HG02798 (cell line): ENCODE results near the gene RNF5.
A peak's percentile ranks its signal among the peaks of the same experiment; 100 is the strongest.

Source experiments
- ATAC-seq: cut with Tn5 transposase; IDR thresholded peaks from one replicate; pipeline ENCODE4 v1.9.1; 2021; ENCODE audit warnings: mild to moderate bottlenecking; ENCODE audit not compliant: unreplicated experiment, poor library complexity

The RNF5 gene

GRCh38 chr6:32151863-32152768 is 26.1 kb upstream of the RNF5 start, which contains the start of gene PRRT1:
TSS of gene PRRT1 (minus strand) at chr6:32151939. CDS start at chr6:32151827, 112 bp downstream.
- ATAC-seq, result no peak

DNA sequence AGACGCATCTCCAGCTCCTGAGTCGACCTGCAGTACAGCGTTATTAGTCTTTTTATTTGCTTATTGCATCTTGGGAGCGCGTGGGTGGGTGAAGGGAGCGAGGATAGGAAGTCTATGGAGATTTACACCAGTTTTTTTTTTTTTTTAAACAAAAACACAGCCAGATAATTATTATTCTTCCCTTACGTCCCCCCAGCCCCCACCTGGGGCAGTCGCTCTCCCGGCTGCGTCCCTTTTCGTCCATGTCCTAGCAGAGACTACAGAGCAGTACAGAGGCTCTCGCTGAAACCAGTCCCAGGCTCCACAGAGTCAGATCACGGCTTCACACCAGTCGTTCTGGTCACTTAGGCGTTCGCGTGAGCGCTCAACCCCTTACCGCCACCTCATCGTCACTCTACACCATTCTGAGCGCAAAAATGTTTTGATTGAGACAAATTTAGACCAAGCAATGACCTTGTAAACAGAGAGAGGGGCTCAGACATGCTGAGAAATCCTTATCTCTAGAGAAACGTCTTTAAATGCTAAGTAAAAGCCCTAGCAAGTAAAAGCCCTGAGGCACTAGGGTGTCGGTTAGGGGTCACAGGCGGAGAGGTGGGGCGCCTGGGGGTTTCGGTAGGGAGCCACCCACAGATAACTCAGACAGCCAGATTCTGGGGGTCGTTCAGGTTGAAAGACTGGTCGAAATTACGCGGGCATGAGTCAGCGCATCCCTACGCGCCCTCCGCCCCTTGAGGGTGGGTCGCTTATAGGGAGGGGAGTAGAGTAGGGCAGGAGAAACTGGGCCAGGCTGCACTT is 25.2 kb upstream of the RNF5 start:
- ATAC-seq, result no peak

GRCh38 chr6:32153564-32154513 is 24.4 kb upstream of the RNF5 start, which contains the start of gene PPT2:
TSS of gene PPT2 (plus strand) at chr6:32154141. CDS start at chr6:32154595, 454 bp downstream.
- no peak for ATAC-seq

DNA sequence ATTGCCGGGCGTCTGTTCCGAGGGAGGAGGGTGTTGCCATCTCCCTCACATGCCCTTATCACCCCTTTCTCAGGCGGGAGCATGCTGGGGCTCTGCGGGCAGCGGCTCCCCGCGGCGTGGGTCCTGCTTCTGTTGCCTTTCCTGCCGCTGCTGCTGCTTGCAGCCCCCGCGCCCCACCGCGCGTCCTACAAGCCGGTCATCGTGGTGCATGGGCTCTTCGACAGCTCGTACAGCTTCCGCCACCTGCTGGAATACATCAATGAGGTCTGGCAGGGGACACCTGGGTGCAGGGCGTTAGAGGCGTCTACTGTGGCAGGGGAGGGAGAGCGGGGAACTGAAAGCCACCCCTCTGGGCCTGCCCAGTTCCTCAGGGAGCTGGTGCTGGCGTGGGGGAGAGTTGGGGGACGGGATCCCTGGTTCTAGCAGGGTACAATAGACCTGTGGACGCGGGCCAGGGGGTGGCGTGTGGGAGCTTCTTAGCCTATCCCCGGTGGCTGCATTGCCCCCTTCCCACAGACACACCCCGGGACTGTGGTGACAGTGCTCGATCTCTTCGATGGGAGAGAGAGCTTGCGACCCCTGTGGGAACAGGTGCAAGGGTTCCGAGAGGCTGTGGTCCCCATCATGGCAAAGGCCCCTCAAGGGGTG is 23.6 kb upstream of the RNF5 start:
- ATAC-seq, result peak; percentile 52

- ATAC-seq, result no peak
Measured at GRCh38 chr6:32156891-32157290, 21.3 kb upstream of the RNF5 start.

- no peak for ATAC-seq
Measured at GRCh38 chr6:32158052-32158451, 20.2 kb upstream of the RNF5 start.

- ATAC-seq, result no peak
Measured at GRCh38 chr6:32163559-32164258, 14.5 kb upstream of the RNF5 start.

- ATAC-seq, result no peak
Measured at GRCh38 chr6:32164295-32164694, 13.9 kb upstream of the RNF5 start, which contains the start of gene EGFL8. TSS of gene EGFL8 (plus strand) at chr6:32164595. CDS start at chr6:32166166, 1,571 bp downstream.

DNA sequence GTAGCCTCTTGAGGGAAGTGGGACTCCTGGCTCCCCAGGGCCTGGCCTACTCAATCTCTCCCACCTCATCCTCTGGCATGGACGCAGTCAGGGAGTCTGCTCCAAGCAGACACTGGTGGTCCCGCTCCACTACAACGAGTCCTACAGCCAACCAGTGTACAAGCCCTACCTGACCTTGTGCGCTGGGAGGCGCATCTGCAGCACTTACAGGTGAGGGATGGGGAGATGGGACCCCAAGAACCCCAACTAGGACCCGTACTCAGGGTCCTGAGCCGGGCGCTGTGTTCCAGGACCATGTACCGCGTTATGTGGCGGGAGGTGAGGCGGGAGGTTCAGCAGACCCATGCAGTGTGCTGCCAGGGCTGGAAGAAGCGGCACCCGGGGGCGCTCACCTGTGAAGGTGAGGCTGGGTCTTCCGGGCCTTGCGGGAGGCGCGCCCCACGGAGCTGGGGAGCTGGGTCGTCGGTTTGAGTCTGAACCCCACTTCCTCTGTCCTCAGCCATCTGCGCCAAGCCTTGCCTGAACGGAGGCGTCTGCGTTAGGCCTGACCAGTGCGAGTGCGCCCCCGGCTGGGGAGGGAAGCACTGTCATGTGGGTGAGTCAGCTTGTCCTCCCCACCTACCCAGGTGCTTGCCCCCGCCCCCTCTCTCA is 11.7 kb upstream of the RNF5 start:
- ATAC-seq, result no peak

- no peak for ATAC-seq
Measured at GRCh38 chr6:32167154-32167760, 10.9 kb upstream of the RNF5 start.

- ATAC-seq, result no peak
Measured at GRCh38 chr6:32167761-32168262, 10.4 kb upstream of the RNF5 start.

DNA sequence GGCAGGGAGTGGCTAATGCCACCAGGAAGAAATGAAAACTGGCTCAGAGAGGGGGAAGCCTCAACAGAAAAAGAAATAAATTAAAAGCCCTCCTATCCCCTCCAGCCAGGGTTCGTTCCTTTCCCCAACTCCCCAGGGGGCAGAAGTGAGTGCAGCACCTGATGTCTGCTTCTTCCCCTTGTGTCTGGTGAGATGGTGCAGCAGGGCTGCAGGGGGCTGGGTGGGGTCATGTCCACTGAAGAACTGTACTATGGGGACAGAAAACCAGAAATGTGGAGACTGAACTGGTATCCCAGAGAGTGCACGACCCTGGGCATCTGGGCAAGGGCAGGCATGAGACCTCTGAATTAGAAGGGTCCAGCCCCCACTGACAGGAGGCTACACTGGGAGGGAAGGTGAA is 9.9 kb upstream of the RNF5 start:
- no peak for ATAC-seq

DNA sequence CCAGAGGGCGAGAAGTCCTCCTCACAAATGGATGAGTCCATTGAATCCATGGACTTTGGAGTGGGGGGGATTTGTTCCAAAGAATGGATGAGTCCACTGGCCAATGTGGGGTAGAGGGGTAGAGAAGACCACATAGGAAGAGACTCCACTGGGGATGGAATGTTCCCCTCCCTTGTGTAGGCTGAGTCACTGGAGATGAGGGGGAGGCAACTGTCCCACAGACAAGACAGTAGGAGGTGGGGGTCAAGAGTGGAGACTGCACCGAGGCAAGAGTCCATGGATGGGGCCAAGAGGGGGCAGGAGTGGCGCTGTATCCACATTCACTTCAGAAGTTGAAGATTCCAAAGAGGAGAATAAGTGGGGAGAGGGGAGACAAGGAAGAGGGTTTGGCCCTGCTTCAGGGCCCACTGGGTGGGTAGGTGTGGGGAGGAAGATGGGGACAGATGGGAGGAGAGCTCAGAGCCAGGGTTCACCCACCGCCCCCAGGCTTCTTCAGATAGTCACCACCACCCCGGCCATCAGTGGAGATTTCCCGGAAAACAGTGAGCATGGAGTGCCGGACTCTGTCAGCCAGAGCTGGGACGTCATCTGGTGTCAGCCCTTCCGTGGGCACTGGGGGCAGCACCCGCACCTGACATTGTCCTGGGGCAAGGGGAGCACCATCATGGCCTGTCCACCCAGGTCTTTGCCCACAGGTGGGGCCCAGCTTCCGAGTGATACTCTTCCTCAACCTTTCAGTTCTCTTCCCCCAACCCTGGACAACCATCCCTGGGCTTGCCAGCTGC is 9.2 kb upstream of the RNF5 start:
- no peak for ATAC-seq

DNA sequence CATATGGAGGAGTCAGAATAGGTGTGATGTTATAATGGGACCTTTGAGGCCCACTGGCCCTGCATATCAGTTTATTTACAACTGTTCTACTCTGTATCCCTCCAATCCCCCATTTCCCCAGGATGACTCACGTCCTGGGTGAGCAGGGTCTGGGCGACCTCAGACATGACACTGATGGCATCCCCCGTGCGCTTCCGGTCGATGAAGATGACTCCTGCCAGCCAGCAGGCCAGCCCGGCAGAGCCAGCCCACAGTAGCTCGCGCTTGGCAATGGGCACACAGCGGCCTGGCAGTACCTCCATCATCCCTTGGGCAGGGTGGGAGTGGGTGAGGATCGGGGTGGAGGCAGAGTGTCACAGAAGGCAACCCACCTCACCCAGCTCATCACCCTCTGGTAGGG is 7.9 kb upstream of the RNF5 start:
- no peak for ATAC-seq

- no peak for ATAC-seq
Measured at GRCh38 chr6:32171234-32171633, 7.0 kb upstream of the RNF5 start.

- ATAC-seq, result no peak
Measured at GRCh38 chr6:32173051-32173727, 5.0 kb upstream of the RNF5 start.

DNA sequence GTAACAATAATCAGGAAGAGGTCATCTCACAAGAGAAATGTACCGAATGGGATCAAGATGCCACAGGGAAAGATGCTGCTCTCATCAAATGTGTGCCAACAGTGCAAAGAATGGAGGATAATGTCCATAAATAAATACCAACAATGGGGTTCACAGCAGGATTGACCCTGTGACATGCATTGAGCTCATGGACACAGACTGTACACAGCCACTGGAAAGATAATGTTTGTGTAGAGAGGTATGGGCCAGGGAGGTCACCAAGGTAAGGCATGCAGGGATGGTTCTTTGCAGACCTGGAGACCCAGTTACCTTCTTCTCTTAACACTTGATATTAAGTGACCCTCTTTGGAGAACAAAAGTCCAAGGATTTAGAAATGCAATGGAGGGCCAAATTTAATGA is 3.8 kb upstream of the RNF5 start:
- no peak for ATAC-seq
